ENCODE data around the gene HMGN4. TPM values are rescaled to one million over a fixed set of nuclear protein-coding genes. Genes with fewer than 3 reads are reported as not detected.

HMGN4 gene
- polyA plus RNA-seq, 1 of the 3 experiments (the other 2 are of a cell fraction) = 76.3 TPM

DNA sequence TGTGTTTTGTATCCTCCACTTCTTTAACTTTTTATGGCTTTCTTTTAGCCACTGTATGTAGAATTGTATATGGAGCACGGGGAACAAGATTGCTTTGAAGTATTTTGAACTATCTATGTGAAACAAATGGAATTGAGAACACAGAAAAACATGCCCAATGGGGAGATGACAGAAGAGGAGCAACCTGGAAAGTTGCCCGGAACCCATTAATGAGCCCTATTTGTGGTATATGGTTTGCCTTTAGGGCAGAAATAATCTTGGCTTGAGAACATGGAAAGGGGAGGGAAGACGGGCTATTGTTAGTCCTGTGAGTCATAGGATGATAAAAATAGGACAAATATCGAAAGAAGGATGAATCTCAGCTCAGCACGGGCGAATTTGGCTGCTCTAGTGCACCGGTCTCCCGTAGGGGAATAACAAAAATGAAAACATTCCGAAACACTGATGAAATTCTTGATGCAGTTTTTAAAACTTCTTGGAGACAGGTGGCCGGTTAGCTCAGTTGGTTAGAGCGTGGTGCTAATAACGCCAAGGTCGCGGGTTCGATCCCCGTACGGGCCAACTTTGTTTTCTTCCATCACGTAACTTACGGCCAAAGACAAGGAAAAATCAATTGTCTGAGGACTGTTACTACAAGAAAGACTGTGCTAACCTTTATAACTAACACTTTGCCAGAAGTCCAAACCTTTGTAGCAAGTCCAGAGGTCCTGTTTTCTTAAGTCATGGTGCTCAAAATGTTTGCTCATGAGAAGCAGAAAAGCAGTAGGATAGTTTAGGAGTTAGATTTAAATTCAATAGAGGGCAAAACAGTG lies 15.7 kb downstream of the HMGN4 start:
- no peak for DNase-seq
- POLR2A ChIA-PET = interaction anchor here (1.1 to 2.1 kb wide), 2 partner anchors 16 to 329 kb away, joined by 3 to 7 read pairs; partner anchors contain the start of gene HMGN4
- H3K4me2 ChIP-seq = peak overlapping the region; percentile 80
- 1% methylated on average over 19 of the region's 19 CpGs for WGBS (ENCODE audit: low lambda C conversion rate)
- H2AFZ ChIP-seq (ENCODE audit: low read depth) = peak overlapping the region; percentile 91; the same call in 1 of the 2 replicates
- H3K4me3 ChIP-seq (ENCODE audit: low read depth in 2 of 2, low read length in 1 of 2) = peak overlapping the region; percentile 68 to 84
- no peaks in the 10 kb centered on the region for H4K20me1 ChIP-seq (ENCODE audit: insufficient read depth)
- no peaks in the 10 kb centered on the region for H3K79me2 ChIP-seq (ENCODE audit: insufficient read depth)
- H3K4me1 ChIP-seq (ENCODE audit: control insufficient read depth in 1 of 2, insufficient read depth in 2 of 2, low read depth in 1 of 2, low read length in 1 of 2) = peaks cover 0 to 3% of the 10 kb centered on the region in 2 experiments; a peak in 2 of 4 replicates
- H3K9me3 ChIP-seq = no peaks in the 10 kb centered on the region
- no peaks in the 10 kb centered on the region for H3K27me3 ChIP-seq (ENCODE audit: insufficient read depth)
- peaks cover 50% of the 10 kb centered on the region for H3F3A ChIP-seq (replicated peaks; ENCODE audit: insufficient read depth)
- no peaks in the 10 kb centered on the region for H3K36me3 ChIP-seq (replicated peaks in 1 of 2; ENCODE audit: control insufficient read depth in 1 of 2, insufficient read depth in 2 of 2, low read length in 1 of 2)
- H3K27ac ChIP-seq (ENCODE audit: low read depth in 2 of 2, low read length in 1 of 2) = peak overlapping the region; percentile 83
- CTCF ChIA-PET = interaction anchor here (1.3 to 4.6 kb wide), 5 partner anchors 18 to 223 kb away, joined by 3 to 24 read pairs (median 6); no protein-coding TSS in a partner anchor
- peak; percentile 83; the same call in 1 of the 2 replicates for TF ChIP-seq FOSL2 (IDR thresholded peaks at IDR 0.05; ENCODE audit: borderline replicate concordance, low read depth)
- peak; percentile 3; the same call in 1 of the 2 replicates for TF ChIP-seq NFIC (IDR thresholded peaks at IDR 0.05; ENCODE audit: borderline replicate concordance)
- no peak for TF ChIP-seq ELF1 (IDR thresholded peaks at IDR 0.05)
- no peak for TF ChIP-seq SIN3A (IDR thresholded peaks at IDR 0.05; ENCODE audit: borderline replicate concordance, low read depth, low read length)
- peak; percentile 43; the same call in 1 of the 2 replicates for TF ChIP-seq RCOR1 (IDR thresholded peaks at IDR 0.05; ENCODE audit: low read length)
- peak; percentile 23; the same call in 1 of the 2 replicates for TF ChIP-seq GABPA (IDR thresholded peaks at IDR 0.05; ENCODE audit: low read depth)
- no peak for TF ChIP-seq POLR2AphosphoS5 (IDR thresholded peaks at IDR 0.05; ENCODE audit: low read depth, low read length)
- peak; percentile 78; the same call in 1 of the 2 replicates for TF ChIP-seq MEF2A (IDR thresholded peaks at IDR 0.05; ENCODE audit: borderline replicate concordance, low read depth)
- TF ChIP-seq RXRA (IDR thresholded peaks at IDR 0.05; ENCODE audit: borderline replicate concordance, low read depth) = peak; percentile 69; the same call in 1 of the 2 replicates
- TF ChIP-seq JUND (IDR thresholded peaks at IDR 0.05) = peak; percentile 9; the same call in 1 of the 2 replicates
- TF ChIP-seq TEAD4 (IDR thresholded peaks at IDR 0.05; ENCODE audit: borderline replicate concordance, insufficient read depth) = peak; percentile 92
- TF ChIP-seq GATA2 (CRISPR knock-in tag; IDR thresholded peaks at IDR 0.05) = peak; percentile 15; the same call in 1 of the 2 replicates
- no peaks in the 10 kb centered on the region for H3K9me2 ChIP-seq
- peak overlapping the region; percentile 64 for H3K9ac ChIP-seq

DNA sequence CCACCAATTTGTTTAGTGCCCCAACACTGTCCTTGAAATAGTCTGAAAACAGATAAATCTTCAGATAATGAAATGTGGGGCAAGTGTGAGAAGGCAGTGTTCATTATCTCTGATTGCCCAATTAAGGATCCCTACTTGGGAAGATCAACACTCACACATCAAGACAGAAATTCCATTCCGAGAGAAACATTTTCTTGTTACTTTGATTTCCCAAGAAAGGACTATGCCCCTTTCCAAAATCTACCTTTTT lies 16.2 kb downstream of the HMGN4 start:
- 5% methylated on average over 1 of the region's 1 CpG for WGBS (ENCODE audit: low lambda C conversion rate)
- Histone ChIP-seq H3K79me2 (ENCODE audit: insufficient read depth) (no peaks in the 10 kb centered on the region), H4K20me1 (ENCODE audit: insufficient read depth) (no peaks in the 10 kb centered on the region), H3K36me3 (replicated peaks in 1 of 2; ENCODE audit: control insufficient read depth in 1 of 2, insufficient read depth in 2 of 2, low read length in 1 of 2) (no peaks in the 10 kb centered on the region), H3K27me3 (ENCODE audit: insufficient read depth) (no peaks in the 10 kb centered on the region), H3K4me1 (ENCODE audit: control insufficient read depth in 1 of 2, insufficient read depth in 2 of 2, low read depth in 1 of 2, low read length in 1 of 2) (peaks cover 0 to 3% of the 10 kb centered on the region in 2 experiments; a peak in 2 of 4 replicates), H3K9me3 (no peaks in the 10 kb centered on the region), H3K4me3 (ENCODE audit: low read depth in 2 of 2, low read length in 1 of 2) (peak overlapping the region; percentile 68 to 84), H3K9ac (peak overlapping the region; percentile 59), H2AFZ (ENCODE audit: low read depth) (peak overlapping the region; percentile 91), H3K27ac (ENCODE audit: low read depth in 2 of 2, low read length in 1 of 2) (peak overlapping the region; percentile 44 to 83; a peak in 3 of 4 replicates), H3K4me2 (peak overlapping the region; percentile 80), H3F3A (replicated peaks; ENCODE audit: insufficient read depth) (peaks cover 50% of the 10 kb centered on the region), H3K9me2 (no peaks in the 10 kb centered on the region)
- POLR2A ChIA-PET = interaction anchor here (2.1 kb wide), 1 partner anchor 16 kb away, joined by 7 read pairs; the partner anchor contains the start of gene HMGN4
- no peak for DNase-seq
- TF ChIP-seq, protein P1, sequence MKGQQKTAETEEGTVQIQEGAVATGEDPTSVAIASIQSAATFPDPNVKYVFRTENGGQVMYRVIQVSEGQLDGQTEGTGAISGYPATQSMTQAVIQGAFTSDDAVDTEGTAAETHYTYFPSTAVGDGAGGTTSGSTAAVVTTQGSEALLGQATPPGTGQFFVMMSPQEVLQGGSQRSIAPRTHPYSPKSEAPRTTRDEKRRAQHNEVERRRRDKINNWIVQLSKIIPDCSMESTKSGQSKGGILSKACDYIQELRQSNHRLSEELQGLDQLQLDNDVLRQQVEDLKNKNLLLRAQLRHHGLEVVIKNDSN (IDR thresholded peaks at IDR 0.05; ENCODE audit: borderline replicate concordance, low read depth) = no peak
- TF ChIP-seq RXRA (IDR thresholded peaks at IDR 0.05; ENCODE audit: borderline replicate concordance, low read depth) (no peak), POLR2AphosphoS5 (IDR thresholded peaks at IDR 0.05; ENCODE audit: low read depth, low read length) (no peak), GATA2 (CRISPR knock-in tag; IDR thresholded peaks at IDR 0.05) (no peak), FOXJ3 (CRISPR knock-in tag; IDR thresholded peaks at IDR 0.05) (no peak), NFIC (IDR thresholded peaks at IDR 0.05; ENCODE audit: borderline replicate concordance) (no peak), RFX5 (IDR thresholded peaks at IDR 0.05; ENCODE audit: low read length) (no peak), SMC3 (IDR thresholded peaks at IDR 0.05; ENCODE audit: low read depth, low read length) (no peak), JUND (IDR thresholded peaks at IDR 0.05) (no peak), FOSL2 (IDR thresholded peaks at IDR 0.05; ENCODE audit: borderline replicate concordance, low read depth) (no peak)
- TF ChIP-seq, protein P2, sequence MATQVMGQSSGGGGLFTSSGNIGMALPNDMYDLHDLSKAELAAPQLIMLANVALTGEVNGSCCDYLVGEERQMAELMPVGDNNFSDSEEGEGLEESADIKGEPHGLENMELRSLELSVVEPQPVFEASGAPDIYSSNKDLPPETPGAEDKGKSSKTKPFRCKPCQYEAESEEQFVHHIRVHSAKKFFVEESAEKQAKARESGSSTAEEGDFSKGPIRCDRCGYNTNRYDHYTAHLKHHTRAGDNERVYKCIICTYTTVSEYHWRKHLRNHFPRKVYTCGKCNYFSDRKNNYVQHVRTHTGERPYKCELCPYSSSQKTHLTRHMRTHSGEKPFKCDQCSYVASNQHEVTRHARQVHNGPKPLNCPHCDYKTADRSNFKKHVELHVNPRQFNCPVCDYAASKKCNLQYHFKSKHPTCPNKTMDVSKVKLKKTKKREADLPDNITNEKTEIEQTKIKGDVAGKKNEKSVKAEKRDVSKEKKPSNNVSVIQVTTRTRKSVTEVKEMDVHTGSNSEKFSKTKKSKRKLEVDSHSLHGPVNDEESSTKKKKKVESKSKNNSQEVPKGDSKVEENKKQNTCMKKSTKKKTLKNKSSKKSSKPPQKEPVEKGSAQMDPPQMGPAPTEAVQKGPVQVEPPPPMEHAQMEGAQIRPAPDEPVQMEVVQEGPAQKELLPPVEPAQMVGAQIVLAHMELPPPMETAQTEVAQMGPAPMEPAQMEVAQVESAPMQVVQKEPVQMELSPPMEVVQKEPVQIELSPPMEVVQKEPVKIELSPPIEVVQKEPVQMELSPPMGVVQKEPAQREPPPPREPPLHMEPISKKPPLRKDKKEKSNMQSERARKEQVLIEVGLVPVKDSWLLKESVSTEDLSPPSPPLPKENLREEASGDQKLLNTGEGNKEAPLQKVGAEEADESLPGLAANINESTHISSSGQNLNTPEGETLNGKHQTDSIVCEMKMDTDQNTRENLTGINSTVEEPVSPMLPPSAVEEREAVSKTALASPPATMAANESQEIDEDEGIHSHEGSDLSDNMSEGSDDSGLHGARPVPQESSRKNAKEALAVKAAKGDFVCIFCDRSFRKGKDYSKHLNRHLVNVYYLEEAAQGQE (IDR thresholded peaks at IDR 0.05; ENCODE audit: low read depth, low read length) = no peak
- CTCF ChIA-PET = interaction anchor here (1.3 to 4.6 kb wide), 3 partner anchors 18 to 223 kb away, joined by 3 to 24 read pairs (median 5); no protein-coding TSS in a partner anchor

All from SK-N-SH (cell line).